Activated T-helper 1 cell treated with anti-CD3 and anti-CD28 coated beads, Interleukin-2, amount 50 U/mL, for 16 hours (primary cell): ENCODE results near the gene GUK1.

ENCODE experiments used
- DNase-seq, 2 donors: peaks; one replicate each; pipeline ENCODE4 v3.0.0-alpha.2; 2020; ENCODE audit warnings: low read depth in 1 of 2, low spot score in 1 of 2

The GUK1 gene

GRCh38 chr1:228125185-228125584 lies 14.9 kb upstream of the GUK1 start:
- no peak for DNase-seq

- no peak for DNase-seq
Observed at GRCh38 chr1:228131766-228132165, 8.3 kb upstream of the GUK1 start.

DNA sequence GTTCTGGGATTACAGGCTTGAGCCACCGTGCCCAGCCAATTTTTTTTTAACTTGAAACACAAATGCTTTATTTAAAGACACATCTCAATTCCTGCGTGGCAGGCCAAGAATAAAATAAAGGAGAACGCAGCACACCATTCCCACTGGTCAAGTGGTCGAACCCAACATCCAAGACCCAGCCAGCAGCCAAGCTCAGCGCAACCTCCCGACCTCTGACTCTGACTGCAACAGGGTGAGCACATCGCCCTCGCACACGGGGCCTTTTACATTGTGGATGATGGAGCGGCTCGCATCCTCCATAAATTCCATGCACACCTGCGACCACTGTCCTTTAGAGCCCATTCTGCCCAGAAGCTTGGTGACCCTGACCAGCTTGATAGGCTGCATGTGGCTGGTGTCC lies 5.5 kb upstream of the GUK1 start:
- DNase-seq = no peak

GRCh38 chr1:228136901-228137300 lies 3.2 kb upstream of the GUK1 start:
- no peak for DNase-seq

GRCh38 chr1:228139406-228139930 lies 611 bp upstream of the GUK1 start:
- DNase-seq = no peak

- no peak for DNase-seq
Observed at GRCh38 chr1:228140724-228141225, 696 bp downstream of the GUK1 start.

DNA sequence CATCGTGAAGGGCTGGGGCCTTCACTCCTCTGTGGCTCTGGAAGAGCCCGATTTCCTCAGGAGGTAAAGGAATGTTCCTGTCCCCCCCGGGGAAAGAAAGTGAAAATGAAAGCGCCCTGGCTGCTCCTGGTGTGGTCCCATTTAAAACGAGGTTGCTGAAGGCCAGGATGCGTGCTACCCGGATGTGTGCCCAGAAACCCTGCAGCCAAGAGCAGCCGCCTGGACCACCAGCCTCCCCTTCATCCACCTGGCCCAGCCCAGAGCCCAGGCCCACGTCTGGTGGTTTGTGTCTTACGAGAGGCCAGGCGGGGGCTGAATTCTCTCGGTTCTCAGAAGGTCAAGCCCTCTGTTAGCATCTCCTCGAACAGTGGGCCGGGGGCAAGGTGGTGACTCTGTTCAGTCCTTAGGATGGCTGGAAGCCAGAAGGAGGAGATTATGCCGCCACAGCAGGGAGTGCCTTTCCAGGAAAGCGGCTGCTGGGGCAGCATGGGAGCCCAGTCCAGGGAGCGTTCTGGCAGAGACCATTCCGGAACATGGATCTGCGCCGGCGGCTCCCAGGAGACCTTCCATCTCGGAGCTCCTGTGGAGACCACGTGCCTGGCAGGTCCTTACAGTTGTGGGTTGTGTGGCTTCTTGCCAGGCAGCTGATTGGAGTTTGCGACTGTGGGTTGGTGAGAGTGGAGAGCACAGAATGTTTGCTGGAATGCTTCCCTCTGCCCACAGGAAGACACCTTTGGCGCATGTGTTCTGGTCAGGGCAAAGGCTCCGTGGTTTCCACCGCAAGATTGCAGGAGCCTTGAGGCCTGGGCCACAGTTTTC lies 1.4 kb downstream of the GUK1 start:
- no peak for DNase-seq

DNA sequence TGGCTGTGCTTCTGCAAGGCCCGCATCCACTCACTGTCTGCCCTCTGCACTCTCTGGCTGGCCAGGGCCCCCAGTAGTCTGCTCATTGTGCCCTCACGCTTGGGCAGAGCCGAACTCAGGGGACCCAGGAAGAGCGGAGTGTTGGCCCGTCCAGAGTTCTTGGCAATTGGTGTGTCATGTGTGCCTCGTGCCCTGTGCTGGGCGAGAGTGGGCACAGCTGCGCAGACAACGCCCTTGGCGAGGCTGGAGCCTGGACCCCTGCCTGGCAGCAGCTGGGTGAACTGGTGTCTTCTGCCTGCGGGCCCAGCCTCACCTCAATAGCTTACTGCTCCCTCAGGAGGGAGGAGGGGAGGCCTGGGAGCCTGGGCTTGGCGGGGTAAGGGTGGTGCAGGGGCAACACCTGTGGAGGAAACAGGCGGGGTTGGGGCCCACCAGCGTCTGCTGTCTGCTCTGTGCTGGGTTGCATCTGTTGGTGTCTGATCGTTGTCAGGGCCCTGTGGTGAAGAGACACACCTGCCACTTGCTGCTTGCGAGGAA lies 2.1 kb downstream of the GUK1 start:
- no peak for DNase-seq

GRCh38 chr1:228142701-228143136 lies 2.6 kb downstream of the GUK1 start:
- DNase-seq = no peak

DNA sequence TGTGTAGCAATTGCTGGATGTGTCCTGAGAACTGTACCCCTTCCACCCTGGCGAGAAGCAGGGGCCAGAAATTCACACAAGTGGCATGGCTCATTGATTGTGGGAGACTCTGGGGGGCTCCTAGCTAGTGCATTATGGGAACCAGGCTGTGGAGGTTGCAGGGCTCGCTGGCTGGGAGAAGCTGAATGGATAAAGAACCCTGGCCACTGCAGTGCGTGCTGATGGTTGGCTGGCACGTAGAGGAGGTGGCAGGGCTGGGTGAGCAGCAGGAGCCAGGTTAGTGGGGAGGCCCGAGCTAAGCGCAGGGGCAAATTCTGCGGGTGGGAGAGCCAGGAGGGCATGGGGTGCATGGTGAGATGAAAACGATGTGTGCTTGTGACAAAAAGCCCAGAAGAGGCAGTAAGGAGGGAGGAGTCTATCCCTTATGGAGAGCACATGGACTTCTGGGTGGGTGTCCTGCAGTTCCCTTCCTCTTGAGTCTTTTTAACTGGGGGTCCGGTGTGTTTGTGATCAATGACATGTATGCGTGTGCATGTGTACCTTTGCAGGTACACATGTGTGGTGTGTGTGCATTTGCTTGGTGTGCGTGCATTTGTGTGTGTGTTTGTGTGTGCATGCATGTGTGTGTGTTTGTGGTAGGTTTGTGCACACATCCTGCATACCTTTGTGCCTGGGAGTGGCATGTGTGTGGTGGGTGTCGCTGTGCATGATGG lies 3.6 kb downstream of the GUK1 start:
- no peak for DNase-seq

- no peak for DNase-seq
Observed at GRCh38 chr1:228144193-228144992, 4.3 kb downstream of the GUK1 start.

DNA sequence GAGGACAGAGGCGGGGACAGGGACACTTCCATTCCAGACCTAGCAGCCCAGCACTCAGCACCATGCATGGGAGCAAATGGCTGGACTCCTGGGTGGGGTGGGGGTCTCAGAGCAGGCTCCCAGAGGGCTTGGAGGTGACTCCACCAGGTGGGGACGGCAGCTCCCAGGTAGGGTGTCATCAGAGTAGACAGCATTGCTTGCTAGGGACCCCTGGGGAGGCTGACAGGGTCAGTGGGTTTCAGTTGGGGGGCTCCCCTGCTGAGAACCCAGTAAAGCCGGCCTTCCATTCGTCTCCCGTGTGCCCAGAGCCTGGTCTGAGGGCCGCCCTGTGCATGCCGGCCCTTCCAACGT lies 4.9 kb downstream of the GUK1 start:
- no peak for DNase-seq

GRCh38 chr1:228145463-228146416 lies 5.7 kb downstream of the GUK1 start:
- no peak for DNase-seq

DNA sequence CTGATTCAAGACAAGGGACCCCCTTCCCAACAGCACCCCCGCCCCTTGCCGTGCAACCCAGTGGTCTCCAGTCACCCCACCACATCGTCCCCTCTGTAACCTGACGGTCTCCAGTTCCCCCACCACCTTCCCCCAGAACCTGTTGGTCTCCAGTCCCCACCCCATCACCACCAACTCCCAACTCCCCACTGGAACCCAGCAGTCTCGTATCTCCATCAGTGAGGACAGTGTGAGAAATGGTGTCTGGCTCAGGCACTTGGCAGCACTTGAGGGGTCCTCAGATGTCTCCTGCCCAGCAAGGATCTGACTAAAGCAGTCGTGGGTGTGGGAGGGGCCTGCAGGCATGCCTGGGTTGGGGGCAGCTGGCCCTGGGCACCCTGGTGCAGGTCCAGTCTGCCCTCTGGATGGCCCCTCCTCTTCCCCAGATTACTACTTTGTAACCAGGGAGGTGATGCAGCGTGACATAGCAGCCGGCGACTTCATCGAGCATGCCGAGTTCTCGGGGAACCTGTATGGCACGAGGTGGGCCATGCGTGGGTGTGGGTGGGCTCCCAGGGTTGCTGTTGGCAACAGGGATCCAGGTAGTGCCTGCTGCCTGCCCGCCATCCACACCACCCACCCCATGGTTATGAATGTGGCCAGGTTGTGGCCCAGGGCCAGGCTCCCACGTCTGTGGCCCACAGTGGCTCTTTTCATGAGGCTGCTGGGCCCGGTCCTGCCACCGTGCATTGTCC lies 6.5 kb downstream of the GUK1 start:
- no peak for DNase-seq

- DNase-seq = no peak
Observed at GRCh38 chr1:228147151-228147693, 7.1 kb downstream of the GUK1 start.

GRCh38 chr1:228147768-228148167 lies 7.7 kb downstream of the GUK1 start:
- DNase-seq = no peak

GRCh38 chr1:228148196-228148861 lies 8.2 kb downstream of the GUK1 start:
- DNase-seq = no peak

DNA sequence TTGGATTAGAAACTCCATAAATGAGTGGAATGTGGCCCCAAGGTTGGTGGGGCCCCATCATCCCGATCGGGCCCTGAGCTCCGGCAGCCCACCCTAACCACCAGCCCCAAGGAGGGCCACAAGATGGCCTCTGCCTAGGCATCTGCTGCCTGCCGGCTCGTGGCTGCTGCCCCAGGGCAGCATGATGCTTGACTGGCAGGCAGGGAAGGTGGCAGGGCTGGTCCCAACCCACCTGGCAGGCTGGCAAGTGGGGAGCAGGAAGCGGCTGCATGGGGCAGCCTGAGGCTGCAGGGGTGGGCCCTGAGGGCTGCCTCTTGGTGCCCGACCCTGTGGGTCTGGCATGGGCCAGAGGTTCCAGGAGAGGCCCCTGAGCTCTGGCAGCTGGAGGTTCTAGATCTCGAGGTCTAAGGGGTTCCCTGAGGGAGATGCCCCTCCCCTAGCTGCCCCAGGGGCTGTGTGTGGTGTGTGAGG lies 8.9 kb downstream of the GUK1 start:
- DNase-seq = no peak
